ENCODE results near the gene NPHS2.
"Not testable (repeated sequence)": the region's sequence is repeated elsewhere in the genome, so short reads cannot be mapped to it uniquely, and the experiment has no call there.

DNA sequence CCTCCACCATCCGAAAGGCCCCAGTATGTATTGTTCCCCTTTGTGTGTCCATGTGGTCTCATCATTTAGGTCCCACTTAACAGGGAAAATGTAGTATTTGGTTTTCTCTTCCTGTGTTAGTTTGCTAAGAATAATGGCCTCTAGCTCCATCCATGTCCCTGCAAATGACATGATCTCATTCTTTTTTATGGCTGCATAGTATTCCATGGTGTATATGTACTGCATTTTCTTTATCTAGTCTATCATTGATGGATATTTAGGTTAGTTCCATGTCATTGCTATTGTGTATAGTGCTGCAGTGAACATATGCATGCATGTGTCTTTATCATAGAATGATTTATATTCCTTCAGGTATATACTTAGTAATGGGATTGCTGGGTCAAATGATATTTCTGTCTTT, 57.2 kb downstream of the NPHS2 start:
- not testable (repeated sequence) for TF ChIP-seq POLR2AphosphoS5 (IDR thresholded peaks at IDR 0.05; ENCODE audit: borderline replicate concordance, low read depth, low read length); EZH2 (IDR thresholded peaks at IDR 0.05)

All from SK-N-MC (cell line).